Prostate gland (tissue), 2 donors: ENCODE measurements around the gene CCK. TPM values are rescaled to one million over a fixed set of nuclear protein-coding genes. Genes with fewer than 3 reads are reported as not detected.
A peak's percentile ranks its signal among the peaks of the same experiment; 100 is the strongest.

Source experiments
- DNase-seq: peaks from one replicate; pipeline ENCODE4 v3.0.0-alpha.2; 2019; ENCODE audit warnings: low spot score
- H3K27ac ChIP-seq, 2 donors: fragments of 200-600 bp; sonication (generic); 2 replicates each; pipeline ENCODE4 v1.5.1; 2017 to 2019
- H3K27me3 ChIP-seq: fragments of 200-600 bp; sonication (generic); replicated peaks from 2 replicates; pipeline ENCODE4 v1.5.1; 2019; ENCODE audit not compliant: insufficient read depth
- H3K36me3 ChIP-seq, 2 donors: fragments of 200-600 bp; sonication (generic); 1 replicate in 1 of 2; 2 replicates in 1 of 2; pipeline versions ENCODE4 v1.5.1 to v1.8.1; 2017 to 2019
- H3K4me1 ChIP-seq: fragments of 200-600 bp; sonication (generic); replicated peaks from 2 replicates; pipeline ENCODE4 v1.5.1; 2019
- H3K4me3 ChIP-seq, 2 donors: fragments of 200-600 bp; sonication (generic); 2 replicates each; pipeline ENCODE4 v1.5.1; 2017 to 2019
- H3K9me3 ChIP-seq: fragments of 200-600 bp; sonication (generic); 2 replicates; pipeline ENCODE4 v1.5.1; 2017
- CTCF ChIP-seq, 4 experiments: fragments of 200-600 bp in 2 of 4; fragments of 450-650 bp in 2 of 4; sonication (generic) in 2 of 4; IDR thresholded peaks; 1 replicate in 3 of 4; 2 replicates in 1 of 4; pipeline ENCODE4 v1.5.1; 2016 to 2019; ENCODE audit warnings: antibody characterized with exemption in 4 of 4, mild to moderate bottlenecking in 2 of 4, moderate library complexity in 2 of 4
- POLR2A ChIP-seq: fragments of 450-650 bp; IDR thresholded peaks from one replicate; pipeline ENCODE4 v1.6.1; 2016; ENCODE audit warnings: antibody characterized with exemption, mild to moderate bottlenecking
- POLR2AphosphoS5 ChIP-seq: sonication (generic); formaldehyde crosslinking; IDR thresholded peaks from one replicate; pipeline ENCODE4 v1.6.1; 2017; ENCODE audit warnings: antibody characterized with exemption
- WGBS: methylation state at CpG from one replicate; pipeline ENCODE4 v1.1.5; 2018; 5-methylcytosine and 5-hydroxymethylcytosine counted together
- intact Hi-C: fragments of 100-400 bp; cut with DNase I; formaldehyde crosslinking; loops from one replicate; pipeline ENCODE4 v1.14.2; 2022
- total RNA-seq, 2 donors: library from RNA; depleted of rRNA; stranded (reverse); fragments of >200 nt; gene quantifications; one replicate each; pipeline ENCODE4 v1.1.0, GENCODE V29; 2016

The CCK gene
- total RNA-seq, 2 donors from 2014 or later, result 3.0 to 50.7 TPM

DNA sequence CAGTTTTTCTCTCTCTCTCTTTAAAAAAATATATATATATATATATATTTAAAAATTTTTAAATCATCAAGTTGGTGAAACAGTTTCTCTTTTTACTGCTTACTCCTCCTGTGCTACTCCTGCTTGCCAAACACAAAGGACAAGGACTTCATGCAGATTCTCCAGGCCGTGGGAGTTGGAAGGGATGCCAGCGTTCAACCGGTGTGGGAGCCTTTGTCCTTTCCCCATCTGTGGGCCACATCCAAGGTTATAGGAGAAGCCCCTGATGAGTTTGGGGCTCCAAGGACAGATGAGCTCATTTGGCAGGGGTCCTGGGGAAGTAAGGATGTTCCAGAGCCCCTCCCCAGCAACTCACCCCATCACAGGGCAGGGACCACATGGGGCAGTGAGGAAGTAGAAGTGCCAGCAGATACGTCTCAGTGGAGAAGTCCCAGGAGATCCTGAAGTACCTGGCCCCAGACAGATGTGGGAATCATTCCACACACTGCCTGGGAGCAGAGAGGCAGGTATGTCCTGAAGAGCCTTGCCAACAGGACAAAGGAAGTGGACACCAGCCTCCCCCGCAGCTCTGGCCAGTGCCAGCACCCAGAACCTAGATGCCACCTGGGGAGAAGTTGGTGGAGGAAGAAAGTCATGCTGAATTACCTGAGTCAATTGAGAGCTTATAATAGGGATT lies 36.6 kb downstream of the CCK start:
- Histone ChIP-seq H3K27me3 (no peaks in the 10 kb centered on the region), H3K4me1 (peaks cover 8% of the 10 kb centered on the region), H3K36me3 (no peaks in the 10 kb centered on the region), H3K4me3 (no peak overlapping the region), H3K27ac (peak overlapping the region; percentile 45 to 73), H3K9me3 (no peaks in the 10 kb centered on the region)
- WGBS, result 35% methylated on average over 5 of the region's 5 CpGs
- intact Hi-C loops, result loop anchor here (10.0 kb wide), 1 partner anchor 315 kb away; no protein-coding TSS in a partner anchor
- peak; percentile 30 for DNase-seq
- TF ChIP-seq POLR2AphosphoS5 (no peak), CTCF (IDR thresholded peaks at IDR 0.05) (no peak), POLR2A (no peak)

GRCh38 chr3:42228796-42229195 lies 37.2 kb downstream of the CCK start:
- no peaks in the 10 kb centered on the region for H3K9me3 ChIP-seq
- H3K36me3 ChIP-seq, result no peaks in the 10 kb centered on the region
- H3K4me3 ChIP-seq, result no peak overlapping the region
- WGBS, result 20% methylated on average over 5 of the region's 5 CpGs
- intact Hi-C loops, result loop anchor here (10.0 kb wide), 1 partner anchor 316 kb away; no protein-coding TSS in a partner anchor
- DNase-seq, result no peak
- peak overlapping the region; percentile 45 to 73 for H3K27ac ChIP-seq
- no peak for TF ChIP-seq POLR2A
- TF ChIP-seq CTCF (IDR thresholded peaks at IDR 0.05), result peak in 2 of 4 experiments; percentile 16 to 36
- TF ChIP-seq POLR2AphosphoS5, result peak; percentile 14
- peaks cover 13% of the 10 kb centered on the region for H3K4me1 ChIP-seq
- H3K27me3 ChIP-seq, result no peaks in the 10 kb centered on the region

DNA sequence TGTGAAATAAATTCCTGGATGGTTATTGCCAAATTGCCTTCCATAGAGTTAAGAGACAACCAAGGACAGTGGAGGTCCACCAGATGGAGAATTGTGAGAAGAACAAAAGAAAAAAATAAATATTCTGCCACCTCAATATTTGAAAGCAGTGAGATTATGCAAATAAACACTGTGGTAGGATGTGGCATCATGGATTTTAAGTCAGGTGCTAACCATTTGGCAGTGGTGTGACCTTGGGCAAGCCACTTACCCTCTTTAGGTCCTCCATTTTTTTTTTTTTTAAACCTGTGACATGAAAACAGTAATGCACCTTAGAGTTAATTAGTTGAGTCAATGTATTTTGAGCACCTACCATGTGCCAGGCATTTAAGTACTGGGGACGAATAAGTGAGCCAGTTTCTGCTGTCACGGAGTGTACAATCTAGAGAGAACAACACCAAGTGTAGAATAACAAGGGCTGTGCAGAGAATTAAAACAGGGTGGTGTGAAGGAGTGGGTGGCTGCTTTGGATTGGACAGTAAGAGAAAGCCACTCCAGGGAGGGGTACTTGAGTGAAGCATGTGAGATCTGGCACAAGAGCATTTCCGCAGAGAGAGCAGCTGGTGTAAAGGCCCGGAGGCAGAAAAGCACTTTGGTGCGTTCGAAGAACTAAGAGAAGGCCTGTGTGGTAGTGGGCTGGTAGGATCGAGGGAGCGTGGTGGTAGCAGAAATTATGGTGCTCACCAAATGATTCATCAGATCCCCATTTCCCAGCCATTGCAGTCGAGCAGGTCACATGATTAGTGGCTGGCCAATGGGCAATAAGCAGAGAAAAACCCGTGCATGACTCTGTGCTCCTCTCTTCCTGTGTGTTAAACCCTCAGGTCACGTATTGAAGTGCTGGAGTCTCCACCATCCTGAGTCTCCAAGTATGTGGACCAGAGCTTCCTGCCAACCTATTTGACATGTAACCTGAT lies 39.2 kb downstream of the CCK start:
- intact Hi-C loops, result loop anchor here (10.0 kb wide), 1 partner anchor 318 kb away; no protein-coding TSS in a partner anchor
- Histone ChIP-seq H3K4me3 (no peak overlapping the region), H3K27me3 (no peaks in the 10 kb centered on the region), H3K9me3 (no peaks in the 10 kb centered on the region), H3K27ac (no peak overlapping the region), H3K36me3 (no peaks in the 10 kb centered on the region), H3K4me1 (peaks cover 13% of the 10 kb centered on the region)
- 80% methylated on average over 11 of the region's 11 CpGs for WGBS
- no peak for DNase-seq
- no peak for TF ChIP-seq POLR2A
- no peak for TF ChIP-seq POLR2AphosphoS5
- no peak for TF ChIP-seq CTCF (IDR thresholded peaks at IDR 0.05)

- Histone ChIP-seq H3K36me3 (no peaks in the 10 kb centered on the region), H3K4me1 (peaks cover 13% of the 10 kb centered on the region), H3K27ac (peak overlapping the region; percentile 74 to 90), H3K27me3 (no peaks in the 10 kb centered on the region), H3K4me3 (no peak overlapping the region), H3K9me3 (no peaks in the 10 kb centered on the region)
- intact Hi-C loops, result loop anchor here (10.0 kb wide), 1 partner anchor 319 kb away; no protein-coding TSS in a partner anchor
- 84% methylated on average over 5 of the region's 5 CpGs for WGBS
- TF ChIP-seq POLR2A (no peak), CTCF (IDR thresholded peaks at IDR 0.05) (no peak), POLR2AphosphoS5 (no peak)
- DNase-seq, result no peak
These were observed 40.3 kb downstream of the CCK start for GRCh38 chr3:42225486-42226363.
